OCI-LY7 (cell line): ENCODE results near the gene EGFLAM. TPM values are rescaled to one million over a fixed set of nuclear protein-coding genes. Genes with fewer than 3 reads are reported as not detected.

ENCODE experiments used
- BruUV-seq: library from RNA; stranded (reverse); fragments of 400-500 nt; replicated peaks from 2 replicates; lab custom pipeline; 2021; lab: Mats Ljungman, UMichigan
- CTCF ChIA-PET: fragments of 300-600 bp; sonication (Branson Sonifier 250); formaldehyde crosslinking; loops from one replicate; lab custom pipeline; 2022; ENCODE audit warnings: antibody characterized with exemption; ENCODE audit not compliant: unreplicated experiment; lab: Charles Lee
- POLR2A ChIA-PET: fragments of 300-600 bp; sonication (Branson Sonifier 250); formaldehyde crosslinking; loops from one replicate; lab custom pipeline; 2022; ENCODE audit warnings: antibody characterized with exemption; lab: Charles Lee
- DNase-seq: peaks from one replicate; pipeline ENCODE4 v3.0.0-alpha.2; 2015; ENCODE audit warnings: low spot score
- H2AFZ ChIP-seq: fragments of 200-600 bp; sonication (generic), shearing (Covaris generic); 2 replicates; pipeline ENCODE4 v1.6.1; 2014; ENCODE audit warnings: mild to moderate bottlenecking, antibody characterized with exemption, low read length, moderate library complexity
- H3K27ac ChIP-seq: fragments of 200-600 bp; sonication (generic); 2 replicates; pipeline ENCODE4 v1.5.1; 2014; ENCODE audit warnings: mixed run types, low read depth, mild to moderate bottlenecking, moderate library complexity, low read length, inconsistent platforms; ENCODE audit not compliant: poor library complexity, severe bottlenecking
- H3K36me3 ChIP-seq: fragments of 200-600 bp; sonication (generic); 2 replicates; pipeline ENCODE4 v1.6.1; 2014; ENCODE audit warnings: mild to moderate bottlenecking, antibody characterized with exemption, low read length, moderate library complexity, mixed read lengths; ENCODE audit not compliant: insufficient read depth
- H3K4me1 ChIP-seq: fragments of 200-600 bp; sonication (generic); 2 replicates; pipeline ENCODE4 v1.5.1; 2014; ENCODE audit warnings: mild to moderate bottlenecking, low read length; ENCODE audit not compliant: insufficient read depth, poor library complexity, severe bottlenecking
- H3K4me2 ChIP-seq: fragments of 200-600 bp; sonication (generic); 2 replicates; pipeline ENCODE4 v1.6.1; 2014; ENCODE audit warnings: mild to moderate bottlenecking, low read length
- H3K4me3 ChIP-seq: fragments of 200-600 bp; sonication (generic); 2 replicates; pipeline ENCODE4 v1.5.1; 2014; ENCODE audit warnings: mild to moderate bottlenecking, low read depth, low read length; ENCODE audit not compliant: poor library complexity, severe bottlenecking
- H3K79me2 ChIP-seq: fragments of 200-600 bp; sonication (generic); 2 replicates; pipeline ENCODE4 v1.6.1; 2016; ENCODE audit warnings: low read depth, mild to moderate bottlenecking, low read length, moderate library complexity, mixed read lengths; ENCODE audit not compliant: insufficient read depth
- H3K9me2 ChIP-seq: fragments of 200-600 bp; sonication (generic); 2 replicates; pipeline ENCODE4 v1.6.1; 2016; ENCODE audit warnings: mild to moderate bottlenecking, low read length, mixed read lengths; ENCODE audit not compliant: insufficient read depth
- H3K9me3 ChIP-seq: fragments of 200-600 bp; sonication (generic); 2 replicates; pipeline ENCODE4 v1.6.1; 2014; ENCODE audit warnings: mild to moderate bottlenecking, mixed run types, low read length, mixed read lengths
- H4K20me1 ChIP-seq: fragments of 200-600 bp; sonication (generic); 2 replicates; pipeline ENCODE4 v1.6.1; 2014; ENCODE audit warnings: mild to moderate bottlenecking, antibody characterized with exemption, low read length, moderate library complexity, mixed read lengths; ENCODE audit not compliant: insufficient read depth
- EZH2phosphoT487 ChIP-seq: fragments of 200-600 bp; sonication (generic); IDR thresholded peaks from 2 replicates; pipeline ENCODE4 v1.6.1; 2018; ENCODE audit warnings: low read depth, borderline replicate concordance, mild to moderate bottlenecking, mixed run types, antibody characterized with exemption, low read length, moderate library complexity, mixed read lengths
- intact Hi-C: fragments of 100-400 bp; cut with micrococcal nuclease; formaldehyde crosslinking; loops from one replicate; pipeline ENCODE4 v1.10.0; 2022; ENCODE audit not compliant: unreplicated experiment
- total RNA-seq, 2 experiments: library from RNA; depleted of rRNA in 1 of 2; stranded (reverse); fragments of >200 nt in 1 of 2; shearing (Covaris generic) in 1 of 2; gene quantifications; 2 replicates each; pipeline ENCODE4 v1.2.3, GENCODE V29; 2014 to 2022
- TF ChIP-seq, protein P1 (sequence below): fragments of 200-600 bp; sonication (generic); conservative IDR thresholded peaks from 2 replicates; pipeline ENCODE4 v1.5.1; 2014; ENCODE audit warnings: mild to moderate bottlenecking, antibody characterized with exemption, low read length, moderate library complexity, mixed read lengths

EGFLAM gene
- total RNA-seq, 2 experiments from 2014 or later: not detected

DNA sequence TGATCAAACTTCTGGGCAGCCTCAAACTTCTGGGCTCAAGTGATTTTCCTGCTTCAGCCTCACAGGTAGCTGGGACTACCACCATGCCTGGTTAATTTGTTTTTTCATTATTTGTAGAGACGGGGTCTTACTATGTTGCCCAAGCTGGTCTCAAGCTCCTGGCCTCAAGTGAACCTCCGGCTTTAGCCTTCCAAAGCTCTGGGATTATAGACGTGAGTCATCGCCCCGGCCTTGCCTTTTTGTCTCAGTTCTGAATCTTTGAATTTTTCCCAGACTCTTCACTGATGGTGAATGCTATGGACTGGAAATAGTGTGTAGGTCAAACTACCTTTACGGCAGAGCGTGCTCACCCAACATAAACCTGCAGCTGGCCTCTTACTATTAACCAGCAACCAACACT, 32.3 kb upstream of the EGFLAM start:
- no peaks in the 10 kb centered on the region for H3K4me1 ChIP-seq
- no peak overlapping the region for H3K27ac ChIP-seq
- no TSS peak for BruUV-seq
- H4K20me1 ChIP-seq: no peaks in the 10 kb centered on the region
- POLR2A ChIA-PET: interaction anchor here (0.6 to 0.7 kb wide), 3 partner anchors 11 to 855 kb away, joined by 3 read pairs; no protein-coding TSS in a partner anchor
- H3K79me2 ChIP-seq: no peaks in the 10 kb centered on the region
- H3K9me2 ChIP-seq: no peaks in the 10 kb centered on the region
- H3K4me2 ChIP-seq: no peak overlapping the region
- H3K36me3 ChIP-seq: no peaks in the 10 kb centered on the region
- no peak for TF ChIP-seq EZH2phosphoT487
- TF ChIP-seq, protein P1, sequence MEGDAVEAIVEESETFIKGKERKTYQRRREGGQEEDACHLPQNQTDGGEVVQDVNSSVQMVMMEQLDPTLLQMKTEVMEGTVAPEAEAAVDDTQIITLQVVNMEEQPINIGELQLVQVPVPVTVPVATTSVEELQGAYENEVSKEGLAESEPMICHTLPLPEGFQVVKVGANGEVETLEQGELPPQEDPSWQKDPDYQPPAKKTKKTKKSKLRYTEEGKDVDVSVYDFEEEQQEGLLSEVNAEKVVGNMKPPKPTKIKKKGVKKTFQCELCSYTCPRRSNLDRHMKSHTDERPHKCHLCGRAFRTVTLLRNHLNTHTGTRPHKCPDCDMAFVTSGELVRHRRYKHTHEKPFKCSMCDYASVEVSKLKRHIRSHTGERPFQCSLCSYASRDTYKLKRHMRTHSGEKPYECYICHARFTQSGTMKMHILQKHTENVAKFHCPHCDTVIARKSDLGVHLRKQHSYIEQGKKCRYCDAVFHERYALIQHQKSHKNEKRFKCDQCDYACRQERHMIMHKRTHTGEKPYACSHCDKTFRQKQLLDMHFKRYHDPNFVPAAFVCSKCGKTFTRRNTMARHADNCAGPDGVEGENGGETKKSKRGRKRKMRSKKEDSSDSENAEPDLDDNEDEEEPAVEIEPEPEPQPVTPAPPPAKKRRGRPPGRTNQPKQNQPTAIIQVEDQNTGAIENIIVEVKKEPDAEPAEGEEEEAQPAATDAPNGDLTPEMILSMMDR: no peak
- DNase-seq: no peak
- CTCF ChIA-PET: no interaction called here
- no peaks in the 10 kb centered on the region for H3K9me3 ChIP-seq
- intact Hi-C loops: no loop called here
- no peak overlapping the region for H2AFZ ChIP-seq
- H3K4me3 ChIP-seq: no peak overlapping the region

DNA sequence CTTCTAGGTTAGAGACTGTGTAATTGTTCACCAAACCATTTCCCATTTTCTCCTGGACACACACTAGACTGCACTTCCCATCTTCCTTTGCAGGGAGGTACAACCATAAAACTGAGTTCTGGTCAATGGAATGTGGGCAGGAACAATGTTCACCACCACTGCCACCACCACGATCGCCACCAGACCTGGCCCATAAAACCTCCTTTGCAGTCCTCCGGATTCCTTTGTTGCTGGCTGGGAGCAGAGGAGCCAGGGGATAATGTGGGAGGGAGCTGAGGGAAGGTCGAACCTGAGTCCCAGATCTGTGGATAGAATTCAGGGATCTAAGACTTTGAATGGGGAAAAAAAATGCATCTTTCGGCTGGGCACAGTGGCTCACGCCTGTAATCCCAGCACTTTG, 29.4 kb upstream of the EGFLAM start:
- intact Hi-C loops: no loop called here
- Histone ChIP-seq H4K20me1 (no peaks in the 10 kb centered on the region), H3K4me3 (no peak overlapping the region), H3K4me2 (no peak overlapping the region), H3K9me3 (no peaks in the 10 kb centered on the region), H3K79me2 (no peaks in the 10 kb centered on the region), H3K9me2 (no peaks in the 10 kb centered on the region), H3K4me1 (no peaks in the 10 kb centered on the region), H3K27ac (no peak overlapping the region), H2AFZ (no peak overlapping the region), H3K36me3 (no peaks in the 10 kb centered on the region)
- no peak for DNase-seq
- TF ChIP-seq, protein P1: no peak
- TF ChIP-seq EZH2phosphoT487: no peak
- POLR2A ChIA-PET: interaction anchor here (0.7 kb wide), 1 partner anchor 366 kb away, joined by 4 read pairs; no protein-coding TSS in a partner anchor
- no TSS peak for BruUV-seq
- CTCF ChIA-PET: no interaction called here

DNA sequence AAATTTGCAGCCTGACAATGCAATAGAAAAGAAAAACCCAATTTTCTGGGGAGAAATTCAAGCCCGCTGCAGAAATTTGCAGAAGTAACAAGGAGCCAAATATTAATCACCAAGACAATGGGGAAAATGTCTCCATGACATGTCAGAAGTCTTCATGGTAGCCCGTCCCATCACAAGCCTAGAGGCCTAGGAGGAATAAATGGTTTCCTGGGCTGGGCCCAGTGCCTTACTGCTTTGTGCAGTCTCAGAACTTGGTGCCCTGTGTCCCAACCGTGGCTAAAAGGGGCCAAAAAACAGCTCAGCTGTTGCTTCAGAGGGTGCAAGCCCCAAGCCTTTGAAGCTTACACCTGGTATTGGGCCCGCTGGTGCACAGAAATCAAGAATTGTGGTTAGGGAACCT, 23.6 kb upstream of the EGFLAM start:
- no peak overlapping the region for H3K4me3 ChIP-seq
- TF ChIP-seq, protein P1: no peak
- no peak for TF ChIP-seq EZH2phosphoT487
- POLR2A ChIA-PET: no interaction called here
- H2AFZ ChIP-seq: no peak overlapping the region
- H3K4me1 ChIP-seq: no peaks in the 10 kb centered on the region
- H3K79me2 ChIP-seq: no peaks in the 10 kb centered on the region
- no peak for DNase-seq
- H4K20me1 ChIP-seq: no peaks in the 10 kb centered on the region
- CTCF ChIA-PET: no interaction called here
- H3K36me3 ChIP-seq: no peaks in the 10 kb centered on the region
- no peaks in the 10 kb centered on the region for H3K9me2 ChIP-seq
- H3K9me3 ChIP-seq: no peaks in the 10 kb centered on the region
- H3K4me2 ChIP-seq: no peak overlapping the region
- intact Hi-C loops: no loop called here
- H3K27ac ChIP-seq: no peak overlapping the region
- BruUV-seq: no TSS peak
